Measurements from ENCODE around the gene ACYP2.

Gene ACYP2

GRCh38 chr2:54287532-54287931 lies 172.1 kb downstream of the ACYP2 start:
- no peak for TF ChIP-seq GATA3 (IDR thresholded peaks at IDR 0.05; ENCODE audit: low read depth, low read length)
- no peak for TF ChIP-seq GATA2 (IDR thresholded peaks at IDR 0.05; ENCODE audit: low read depth, low read length)

GRCh38 chr2:54289917-54290316 lies 174.5 kb downstream of the ACYP2 start:
- no peak for TF ChIP-seq GATA3 (IDR thresholded peaks at IDR 0.05; ENCODE audit: low read depth, low read length)
- TF ChIP-seq GATA2 (IDR thresholded peaks at IDR 0.05; ENCODE audit: low read depth, low read length) = no peak

GRCh38 chr2:54290356-54291025 lies 175.1 kb downstream of the ACYP2 start:
- TF ChIP-seq GATA2 (IDR thresholded peaks at IDR 0.05; ENCODE audit: low read depth, low read length) (no peak), GATA3 (IDR thresholded peaks at IDR 0.05; ENCODE audit: low read depth, low read length) (no peak)

GRCh38 chr2:54295911-54296310 lies 180.5 kb downstream of the ACYP2 start:
- no peak for TF ChIP-seq GATA3 (IDR thresholded peaks at IDR 0.05; ENCODE audit: low read depth, low read length)
- no peak for TF ChIP-seq GATA2 (IDR thresholded peaks at IDR 0.05; ENCODE audit: low read depth, low read length)

GRCh38 chr2:54298514-54298913 lies 183.1 kb downstream of the ACYP2 start:
- no peak for TF ChIP-seq GATA3 (IDR thresholded peaks at IDR 0.05; ENCODE audit: low read depth, low read length)
- TF ChIP-seq GATA2 (IDR thresholded peaks at IDR 0.05; ENCODE audit: low read depth, low read length) = no peak

GRCh38 chr2:54303631-54304030 lies 188.2 kb downstream of the ACYP2 start:
- TF ChIP-seq GATA2 (IDR thresholded peaks at IDR 0.05; ENCODE audit: low read depth, low read length) (no peak), GATA3 (IDR thresholded peaks at IDR 0.05; ENCODE audit: low read depth, low read length) (no peak)

GRCh38 chr2:54306556-54306955 lies 191.1 kb downstream of the ACYP2 start:
- TF ChIP-seq GATA2 (IDR thresholded peaks at IDR 0.05; ENCODE audit: low read depth, low read length) = no peak
- no peak for TF ChIP-seq GATA3 (IDR thresholded peaks at IDR 0.05; ENCODE audit: low read depth, low read length)

- TF ChIP-seq GATA3 (IDR thresholded peaks at IDR 0.05; ENCODE audit: low read depth, low read length) = no peak
- TF ChIP-seq GATA2 (IDR thresholded peaks at IDR 0.05; ENCODE audit: low read depth, low read length) = no peak
These were observed 192.8 kb downstream of the ACYP2 start for GRCh38 chr2:54308186-54308585.

GRCh38 chr2:54308782-54309181 lies 193.4 kb downstream of the ACYP2 start:
- TF ChIP-seq GATA2 (IDR thresholded peaks at IDR 0.05; ENCODE audit: low read depth, low read length) (no peak), GATA3 (IDR thresholded peaks at IDR 0.05; ENCODE audit: low read depth, low read length) (no peak)

- no peak for TF ChIP-seq GATA2 (IDR thresholded peaks at IDR 0.05; ENCODE audit: low read depth, low read length)
- no peak for TF ChIP-seq GATA3 (IDR thresholded peaks at IDR 0.05; ENCODE audit: low read depth, low read length)
These were observed 194.9 kb downstream of the ACYP2 start for GRCh38 chr2:54310311-54310710.

- TF ChIP-seq GATA3 (IDR thresholded peaks at IDR 0.05; ENCODE audit: low read depth, low read length) (no peak), GATA2 (IDR thresholded peaks at IDR 0.05; ENCODE audit: low read depth, low read length) (no peak)
These were observed 195.5 kb downstream of the ACYP2 start for GRCh38 chr2:54310961-54311360.

GRCh38 chr2:54313147-54313546 lies 197.7 kb downstream of the ACYP2 start:
- TF ChIP-seq GATA3 (IDR thresholded peaks at IDR 0.05; ENCODE audit: low read depth, low read length) (no peak), GATA2 (IDR thresholded peaks at IDR 0.05; ENCODE audit: low read depth, low read length) (no peak)

GRCh38 chr2:54317973-54318372 lies 202.6 kb downstream of the ACYP2 start:
- TF ChIP-seq GATA3 (IDR thresholded peaks at IDR 0.05; ENCODE audit: low read depth, low read length) (no peak), GATA2 (IDR thresholded peaks at IDR 0.05; ENCODE audit: low read depth, low read length) (no peak)

GRCh38 chr2:54318821-54319220 lies 203.4 kb downstream of the ACYP2 start:
- TF ChIP-seq GATA3 (IDR thresholded peaks at IDR 0.05; ENCODE audit: low read depth, low read length) (no peak), GATA2 (IDR thresholded peaks at IDR 0.05; ENCODE audit: low read depth, low read length) (no peak)

GRCh38 chr2:54321047-54321446 lies 205.6 kb downstream of the ACYP2 start:
- TF ChIP-seq GATA3 (IDR thresholded peaks at IDR 0.05; ENCODE audit: low read depth, low read length) = no peak
- TF ChIP-seq GATA2 (IDR thresholded peaks at IDR 0.05; ENCODE audit: low read depth, low read length) = no peak

GRCh38 chr2:54325148-54325547 lies 209.7 kb downstream of the ACYP2 start:
- no peak for TF ChIP-seq GATA3 (IDR thresholded peaks at IDR 0.05; ENCODE audit: low read depth, low read length)

Measured in SH-SY5Y (cell line).